HG03342 (cell line): ENCODE measurements around the gene DHX16.
A peak's percentile ranks its signal among the peaks of the same experiment; 100 is the strongest.
"Not testable (repeated sequence)": the region's sequence is repeated elsewhere in the genome, so short reads cannot be mapped to it uniquely, and the experiment has no call there.

ENCODE experiments used
- ATAC-seq: cut with Tn5 transposase; IDR thresholded peaks from one replicate; pipeline ENCODE4 v1.9.1; 2021; ENCODE audit warnings: mild to moderate bottlenecking, moderate library complexity; ENCODE audit not compliant: unreplicated experiment

The DHX16 gene

GRCh38 chr6:30679765-30680535 lies 7.1 kb upstream of the DHX16 start:
- ATAC-seq = no peak

GRCh38 chr6:30678964-30679726 lies 6.3 kb upstream of the DHX16 start:
- ATAC-seq = no peak

GRCh38 chr6:30676660-30677285 lies 4.0 kb upstream of the DHX16 start:
- no peak for ATAC-seq

- ATAC-seq = no peak
These were observed 1.9 kb downstream of the DHX16 start for GRCh38 chr6:30670760-30671527.

GRCh38 chr6:30666300-30666699 lies 6.5 kb downstream of the DHX16 start:
- not testable (repeated sequence) for ATAC-seq

GRCh38 chr6:30664994-30665767 lies 7.6 kb downstream of the DHX16 start:
- ATAC-seq = no peak

GRCh38 chr6:30657922-30658321 lies 14.9 kb downstream of the DHX16 start:
- ATAC-seq = not testable (repeated sequence)

GRCh38 chr6:30657454-30657853 lies 15.4 kb downstream of the DHX16 start:
- ATAC-seq = no peak

- ATAC-seq = no peak
These were observed 16.3 kb downstream of the DHX16 start for GRCh38 chr6:30656513-30656912.

- no peak for ATAC-seq
These were observed 17.1 kb downstream of the DHX16 start for GRCh38 chr6:30655743-30656094.

- ATAC-seq = no peak
These were observed 17.7 kb downstream of the DHX16 start for GRCh38 chr6:30654798-30655742.

GRCh38 chr6:30651143-30651542 lies 21.7 kb downstream of the DHX16 start:
- no peak for ATAC-seq

GRCh38 chr6:30647242-30648116 lies 25.3 kb downstream of the DHX16 start:
- ATAC-seq = peak; percentile 62

- ATAC-seq = peak; percentile 42
These were observed 26.2 kb downstream of the DHX16 start, which contains the start of gene C6orf136 for GRCh38 chr6:30646450-30647241. C6orf136 (plus strand) TSS chr6:30647133; CDS start chr6:30647232, 99 bp downstream.

- ATAC-seq = no peak
These were observed 26.8 kb downstream of the DHX16 start for GRCh38 chr6:30645989-30646388.

- no peak for ATAC-seq
These were observed 28.0 kb downstream of the DHX16 start for GRCh38 chr6:30644769-30645168.

- no peak for ATAC-seq
These were observed 29.1 kb downstream of the DHX16 start for GRCh38 chr6:30643656-30644055.
